ENCODE data around the gene SLC13A4. TPM values are rescaled to one million over a fixed set of nuclear protein-coding genes. Genes with fewer than 3 reads are reported as not detected.
A peak's percentile ranks its signal among the peaks of the same experiment; 100 is the strongest.

Gene SLC13A4
- total RNA-seq, 1 donor from 2014 or later = 0.07 TPM

GRCh38 chr7:135755351-135755753, 27.4 kb upstream of the SLC13A4 start:
- Mint-ChIP-seq H3K4me3 (ENCODE audit: unreplicated experiment) (no peak overlapping the region), H3K9me3 (ENCODE audit: unreplicated experiment) (peaks cover 9% of the 10 kb centered on the region), H3K27me3 (ENCODE audit: low read depth, unreplicated experiment) (no peaks in the 10 kb centered on the region), H3K36me3 (ENCODE audit: low read depth, unreplicated experiment) (no peaks in the 10 kb centered on the region), H3K4me1 (ENCODE audit: low read depth, unreplicated experiment) (peaks cover 20% of the 10 kb centered on the region), H3K27ac (ENCODE audit: unreplicated experiment) (no peak overlapping the region)
- H4K20me1 ChIP-seq (ENCODE audit: insufficient read depth, low read length) = no peaks in the 10 kb centered on the region
- H3K9me3 ChIP-seq (ENCODE audit: insufficient read depth, low read depth, low read length) = peaks cover 4% of the 10 kb centered on the region
- no peak overlapping the region for H3K27ac ChIP-seq (ENCODE audit: low read depth, low read length)
- H3K79me2 ChIP-seq (ENCODE audit: insufficient read depth, low read length) = no peaks in the 10 kb centered on the region
- no peak overlapping the region for H3K9ac ChIP-seq (ENCODE audit: low read length)
- TF ChIP-seq EZH2 (IDR thresholded peaks at IDR 0.05; ENCODE audit: insufficient read depth, low read length) (no peak), CTCF (IDR thresholded peaks at IDR 0.05; ENCODE audit: insufficient read depth, low read depth, low read length) (no peak)
- H3K4me1 ChIP-seq (ENCODE audit: insufficient read depth, low read length) = peaks cover 16% of the 10 kb centered on the region
- no peaks in the 10 kb centered on the region for H3K36me3 ChIP-seq (ENCODE audit: insufficient read depth, low read length)
- FAIRE-seq = no peak
- H2AFZ ChIP-seq (ENCODE audit: low read depth, low read length) = no peak overlapping the region
- DNase-seq (ENCODE audit: low read depth) = no peak
- no peak overlapping the region for H3K4me2 ChIP-seq (ENCODE audit: low read length)
- no peaks in the 10 kb centered on the region for H3K27me3 ChIP-seq (ENCODE audit: insufficient read depth, low read length)
- H3K4me3 ChIP-seq (ENCODE audit: insufficient read depth, low read depth, low read length) = no peak overlapping the region

GRCh38 chr7:135753616-135754413, 25.8 kb upstream of the SLC13A4 start:
- peaks cover 9% of the 10 kb centered on the region for H3K9me3 Mint-ChIP-seq (ENCODE audit: unreplicated experiment)
- no peak for FAIRE-seq

GRCh38 chr7:135748770-135749169, 20.8 kb upstream of the SLC13A4 start, which contains the start of gene FAM180A:
FAM180A (minus strand) TSS chr7:135748813; CDS start chr7:135748580, 233 bp downstream.
- H3K27me3 ChIP-seq (ENCODE audit: insufficient read depth, low read length) = no peaks in the 10 kb centered on the region
- no peak within 1 kb of the TSS for H3K27ac ChIP-seq (ENCODE audit: low read depth, low read length)
- H3K9me3 Mint-ChIP-seq (ENCODE audit: unreplicated experiment) = peaks cover 3% of the 10 kb centered on the region
- no peak within 1 kb of the TSS for H3K9ac ChIP-seq (ENCODE audit: low read length)
- no peaks in the 10 kb centered on the region for H3K36me3 Mint-ChIP-seq (ENCODE audit: low read depth, unreplicated experiment)
- H3K27ac Mint-ChIP-seq (ENCODE audit: unreplicated experiment) = no peak within 1 kb of the TSS
- peaks cover 8% of the 10 kb centered on the region for H3K4me1 Mint-ChIP-seq (ENCODE audit: low read depth, unreplicated experiment)
- H3K4me1 ChIP-seq (ENCODE audit: insufficient read depth, low read length) = peaks cover 27% of the 10 kb centered on the region
- H3K27me3 Mint-ChIP-seq (ENCODE audit: low read depth, unreplicated experiment) = peaks cover 11% of the 10 kb centered on the region
- H3K4me3 Mint-ChIP-seq (ENCODE audit: unreplicated experiment) = no peak within 1 kb of the TSS
- H4K20me1 ChIP-seq (ENCODE audit: insufficient read depth, low read length) = no peaks in the 10 kb centered on the region
- no peak for TF ChIP-seq EZH2 (IDR thresholded peaks at IDR 0.05; ENCODE audit: insufficient read depth, low read length)
- no peak for TF ChIP-seq CTCF (IDR thresholded peaks at IDR 0.05; ENCODE audit: insufficient read depth, low read depth, low read length)
- H2AFZ ChIP-seq (ENCODE audit: low read depth, low read length) = no peak within 1 kb of the TSS
- DNase-seq (ENCODE audit: low read depth) (peak; percentile 70), FAIRE-seq (no peak)
- H3K79me2 ChIP-seq (ENCODE audit: insufficient read depth, low read length) = no peaks in the 10 kb centered on the region
- no peaks in the 10 kb centered on the region for H3K36me3 ChIP-seq (ENCODE audit: insufficient read depth, low read length)
- H3K4me3 ChIP-seq (ENCODE audit: insufficient read depth, low read depth, low read length) = no peak within 1 kb of the TSS
- H3K4me2 ChIP-seq (ENCODE audit: low read length) = no peak within 1 kb of the TSS
- no peaks in the 10 kb centered on the region for H3K9me3 ChIP-seq (ENCODE audit: insufficient read depth, low read depth, low read length)

More at GRCh38 chr7:135753616-135754413, 25.8 kb upstream of the SLC13A4 start:
- peaks cover 11% of the 10 kb centered on the region for H3K4me1 ChIP-seq (ENCODE audit: insufficient read depth, low read length)
- no peak for TF ChIP-seq EZH2 (IDR thresholded peaks at IDR 0.05; ENCODE audit: insufficient read depth, low read length)
- peak overlapping the region; percentile 4 for H3K27ac Mint-ChIP-seq (ENCODE audit: unreplicated experiment)
- peaks cover 12% of the 10 kb centered on the region for H3K4me1 Mint-ChIP-seq (ENCODE audit: low read depth, unreplicated experiment)
- no peak overlapping the region for H3K27ac ChIP-seq (ENCODE audit: low read depth, low read length)
- H3K4me3 ChIP-seq (ENCODE audit: insufficient read depth, low read depth, low read length) = no peak overlapping the region
- H3K27me3 ChIP-seq (ENCODE audit: insufficient read depth, low read length) = no peaks in the 10 kb centered on the region
- H3K36me3 ChIP-seq (ENCODE audit: insufficient read depth, low read length) = no peaks in the 10 kb centered on the region
- no peak overlapping the region for H3K4me2 ChIP-seq (ENCODE audit: low read length)
- no peak overlapping the region for H3K9ac ChIP-seq (ENCODE audit: low read length)
- DNase-seq (ENCODE audit: low read depth) = no peak
- no peak overlapping the region for H3K4me3 Mint-ChIP-seq (ENCODE audit: unreplicated experiment)
- no peaks in the 10 kb centered on the region for H3K79me2 ChIP-seq (ENCODE audit: insufficient read depth, low read length)
- H3K27me3 Mint-ChIP-seq (ENCODE audit: low read depth, unreplicated experiment) = peaks cover 2% of the 10 kb centered on the region
- no peaks in the 10 kb centered on the region for H3K36me3 Mint-ChIP-seq (ENCODE audit: low read depth, unreplicated experiment)
- H4K20me1 ChIP-seq (ENCODE audit: insufficient read depth, low read length) = no peaks in the 10 kb centered on the region
- peaks cover 4% of the 10 kb centered on the region for H3K9me3 ChIP-seq (ENCODE audit: insufficient read depth, low read depth, low read length)
- no peak overlapping the region for H2AFZ ChIP-seq (ENCODE audit: low read depth, low read length)

Measured in astrocyte (in vitro differentiated cells and primary cell).